Measurements from ENCODE around the gene ERCC6L2. TPM values are rescaled to one million over a fixed set of nuclear protein-coding genes. Genes with fewer than 3 reads are reported as not detected.
A peak's percentile ranks its signal among the peaks of the same experiment; 100 is the strongest.

The ERCC6L2 gene
- total and polyA plus RNA-seq, 9 of the 15 experiments (the other 6 are each of a cell fraction or from before 2014, with no cell fraction given): 7.8 to 42.8 (median 23.6) TPM

- TF ChIP-seq STAT5B (CRISPR knock-in tag; IDR thresholded peaks at IDR 0.05): no peak
- peak; percentile 58 for TF ChIP-seq TEAD4 (IDR thresholded peaks at IDR 0.05; ENCODE audit: low read length)
- no peak for TF ChIP-seq TEAD4 (CRISPR knock-in tag; IDR thresholded peaks at IDR 0.05; ENCODE audit: borderline replicate concordance)
- TF ChIP-seq HNRNPH1 (optimal IDR thresholded peaks at IDR 0.05; ENCODE audit: low read depth, low read length): no peak
- no peak for TF ChIP-seq ETS2 (tag; IDR thresholded peaks at IDR 0.05; ENCODE audit: borderline replicate concordance, poor library complexity, severe bottlenecking)
- TF ChIP-seq, protein P1, sequence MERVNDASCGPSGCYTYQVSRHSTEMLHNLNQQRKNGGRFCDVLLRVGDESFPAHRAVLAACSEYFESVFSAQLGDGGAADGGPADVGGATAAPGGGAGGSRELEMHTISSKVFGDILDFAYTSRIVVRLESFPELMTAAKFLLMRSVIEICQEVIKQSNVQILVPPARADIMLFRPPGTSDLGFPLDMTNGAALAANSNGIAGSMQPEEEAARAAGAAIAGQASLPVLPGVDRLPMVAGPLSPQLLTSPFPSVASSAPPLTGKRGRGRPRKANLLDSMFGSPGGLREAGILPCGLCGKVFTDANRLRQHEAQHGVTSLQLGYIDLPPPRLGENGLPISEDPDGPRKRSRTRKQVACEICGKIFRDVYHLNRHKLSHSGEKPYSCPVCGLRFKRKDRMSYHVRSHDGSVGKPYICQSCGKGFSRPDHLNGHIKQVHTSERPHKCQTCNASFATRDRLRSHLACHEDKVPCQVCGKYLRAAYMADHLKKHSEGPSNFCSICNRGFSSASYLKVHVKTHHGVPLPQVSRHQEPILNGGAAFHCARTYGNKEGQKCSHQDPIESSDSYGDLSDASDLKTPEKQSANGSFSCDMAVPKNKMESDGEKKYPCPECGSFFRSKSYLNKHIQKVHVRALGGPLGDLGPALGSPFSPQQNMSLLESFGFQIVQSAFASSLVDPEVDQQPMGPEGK (CRISPR knock-in tag; IDR thresholded peaks at IDR 0.05; ENCODE audit: borderline replicate concordance): no peak
- TF ChIP-seq MEF2A (IDR thresholded peaks at IDR 0.05; ENCODE audit: control insufficient read depth, low read depth, low read length): no peak
- TF ChIP-seq ZNF699 (CRISPR knock-in tag; IDR thresholded peaks at IDR 0.05; ENCODE audit: insufficient replicate concordance): no peak
- TF ChIP-seq ZNF584 (CRISPR knock-in tag; IDR thresholded peaks at IDR 0.05; ENCODE audit: low read depth): no peak
- TF ChIP-seq MED1 (CRISPR knock-in tag; IDR thresholded peaks at IDR 0.05; ENCODE audit: borderline replicate concordance): no peak
- peak; percentile 80 for TF ChIP-seq ZBTB12 (CRISPR knock-in tag; IDR thresholded peaks at IDR 0.05)
- no peak; the same call in 1 of the 2 replicates for TF ChIP-seq TAL1 (IDR thresholded peaks at IDR 0.05)
- TF ChIP-seq NR1H2 (CRISPR knock-in tag; IDR thresholded peaks at IDR 0.05): no peak
- TF ChIP-seq FOXK1 (CRISPR knock-in tag; IDR thresholded peaks at IDR 0.05; ENCODE audit: borderline replicate concordance): no peak
- TF ChIP-seq MECOM (CRISPR knock-in tag; IDR thresholded peaks at IDR 0.05): no peak
- peak; percentile 32; the same call in 1 of the 2 replicates for TF ChIP-seq CEBPB (tag; IDR thresholded peaks at IDR 0.05)
- TF ChIP-seq HDAC3 (IDR thresholded peaks at IDR 0.05; ENCODE audit: borderline replicate concordance, partially characterized antibody): no peak
- no peak for TF ChIP-seq NEUROD1 (IDR thresholded peaks at IDR 0.05; ENCODE audit: borderline replicate concordance, low read depth, low read length, partially characterized antibody)
- no peak for TF ChIP-seq TCF3 (CRISPR knock-in tag; IDR thresholded peaks at IDR 0.05)
- no peak for TF ChIP-seq DACH1 (IDR thresholded peaks at IDR 0.05; ENCODE audit: partially characterized antibody)
- no peak for TF ChIP-seq ZNF655 (CRISPR knock-in tag; IDR thresholded peaks at IDR 0.05)
- TF ChIP-seq ZNF217 (CRISPR knock-in tag; IDR thresholded peaks at IDR 0.05): no peak
- no peak for TF ChIP-seq ZNF197 (CRISPR knock-in tag; IDR thresholded peaks at IDR 0.05; ENCODE audit: low read depth)
- TF ChIP-seq TBL1XR1 (IDR thresholded peaks at IDR 0.05; ENCODE audit: low read length in 2 of 2): 0 out of 4 replicates have a peak, but pooled peaks of 1 of the 2 experiments have one; percentile 8
Observed at GRCh38 chr9:95834281-95834907, 41.1 kb upstream of the ERCC6L2 start (continued).

Measured in K562 (cell line).